ENCODE measurements around the gene CKS2. TPM values are rescaled to one million over a fixed set of nuclear protein-coding genes. Genes with fewer than 3 reads are reported as not detected.
"Not testable (repeated sequence)": the region's sequence is repeated elsewhere in the genome, so short reads cannot be mapped to it uniquely, and the experiment has no call there.

Gene CKS2
- total RNA-seq, 4 donors from 2014 or later, result 9.8 to 34.1 (median 20.3) TPM

- no peak for ATAC-seq (ENCODE audit: low FRiP score)
- TF ChIP-seq, protein P1, sequence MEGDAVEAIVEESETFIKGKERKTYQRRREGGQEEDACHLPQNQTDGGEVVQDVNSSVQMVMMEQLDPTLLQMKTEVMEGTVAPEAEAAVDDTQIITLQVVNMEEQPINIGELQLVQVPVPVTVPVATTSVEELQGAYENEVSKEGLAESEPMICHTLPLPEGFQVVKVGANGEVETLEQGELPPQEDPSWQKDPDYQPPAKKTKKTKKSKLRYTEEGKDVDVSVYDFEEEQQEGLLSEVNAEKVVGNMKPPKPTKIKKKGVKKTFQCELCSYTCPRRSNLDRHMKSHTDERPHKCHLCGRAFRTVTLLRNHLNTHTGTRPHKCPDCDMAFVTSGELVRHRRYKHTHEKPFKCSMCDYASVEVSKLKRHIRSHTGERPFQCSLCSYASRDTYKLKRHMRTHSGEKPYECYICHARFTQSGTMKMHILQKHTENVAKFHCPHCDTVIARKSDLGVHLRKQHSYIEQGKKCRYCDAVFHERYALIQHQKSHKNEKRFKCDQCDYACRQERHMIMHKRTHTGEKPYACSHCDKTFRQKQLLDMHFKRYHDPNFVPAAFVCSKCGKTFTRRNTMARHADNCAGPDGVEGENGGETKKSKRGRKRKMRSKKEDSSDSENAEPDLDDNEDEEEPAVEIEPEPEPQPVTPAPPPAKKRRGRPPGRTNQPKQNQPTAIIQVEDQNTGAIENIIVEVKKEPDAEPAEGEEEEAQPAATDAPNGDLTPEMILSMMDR (IDR thresholded peaks at IDR 0.05), result no peak
- DNase-seq (ENCODE audit: low spot score), result no peak
Observed at GRCh38 chr9:89278997-89279739, 31.8 kb upstream of the CKS2 start.

- DNase-seq (ENCODE audit: low spot score) (no peak), ATAC-seq (ENCODE audit: low FRiP score) (no peak)
- TF ChIP-seq, protein P1 (IDR thresholded peaks at IDR 0.05), result no peak
Observed at GRCh38 chr9:89281106-89281505, 29.9 kb upstream of the CKS2 start.

- not testable (repeated sequence) for DNase-seq (ENCODE audit: low spot score); ATAC-seq (ENCODE audit: low FRiP score)
Observed at GRCh38 chr9:89282248-89282968, 28.6 kb upstream of the CKS2 start.

- ATAC-seq (ENCODE audit: low FRiP score), result no peak
- TF ChIP-seq, protein P1 (IDR thresholded peaks at IDR 0.05), result no peak
- no peak for DNase-seq (ENCODE audit: low spot score)
Observed at GRCh38 chr9:89284076-89284475, 26.9 kb upstream of the CKS2 start.

DNA sequence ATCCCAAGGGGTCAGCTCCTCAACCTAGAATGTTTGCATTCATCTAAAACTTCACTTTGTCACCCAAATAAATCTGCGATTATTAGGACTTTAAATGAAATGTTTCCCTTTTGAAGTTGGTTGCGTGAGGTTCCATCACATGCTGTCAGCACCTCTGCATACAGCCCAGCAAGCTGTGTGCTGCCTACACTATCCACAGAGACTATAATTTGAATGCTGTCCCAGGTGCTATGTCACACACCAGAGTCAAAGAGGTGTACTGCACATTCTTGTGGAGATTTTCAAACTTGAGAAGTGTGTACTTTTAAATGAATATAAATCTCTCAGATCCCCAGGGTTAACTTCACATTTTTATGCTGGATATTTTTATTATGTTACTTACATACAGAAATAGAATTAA lies 19.3 kb upstream of the CKS2 start:
- ATAC-seq (ENCODE audit: low FRiP score), result no peak
- TF ChIP-seq, protein P1 (IDR thresholded peaks at IDR 0.05), result no peak
- no peak for DNase-seq (ENCODE audit: low spot score)

DNA sequence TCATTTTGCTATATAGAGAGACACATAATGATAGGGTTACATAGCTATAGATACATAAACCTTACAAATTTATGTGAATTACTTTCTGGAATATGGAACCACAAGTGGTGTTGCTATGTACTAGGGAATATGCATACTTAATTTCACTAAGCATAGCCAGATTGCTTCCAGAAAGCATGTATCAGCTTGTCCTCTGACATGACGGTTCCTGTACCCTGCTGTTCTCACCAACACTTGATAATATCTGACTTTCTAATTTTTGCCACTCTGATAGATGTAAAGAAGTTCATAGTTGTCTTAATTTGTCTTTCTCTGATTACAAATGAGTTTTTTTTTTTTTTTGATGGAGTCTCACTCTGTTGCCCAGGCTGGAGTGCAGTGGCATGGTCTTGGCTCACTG lies 18.0 kb upstream of the CKS2 start:
- no peak for ATAC-seq (ENCODE audit: low FRiP score)
- DNase-seq (ENCODE audit: low spot score), result no peak

GRCh38 chr9:89295400-89295799 lies 15.6 kb upstream of the CKS2 start:
- DNase-seq (ENCODE audit: low spot score), result no peak
- TF ChIP-seq, protein P1 (IDR thresholded peaks at IDR 0.05), result no peak
- ATAC-seq (ENCODE audit: low FRiP score), result no peak

More for the DNA sequence above, 18.0 kb upstream of the CKS2 start:
- TF ChIP-seq, protein P1 (IDR thresholded peaks at IDR 0.05), result no peak

- DNase-seq (ENCODE audit: low spot score); ATAC-seq (ENCODE audit: low FRiP score): not testable (repeated sequence)
Observed at GRCh38 chr9:89301996-89302395, 9.0 kb upstream of the CKS2 start.
